SKM-1 treated with dmso at 0.1 percent for 144 hours (cell line): Measurements from ENCODE around the gene SPDYE4.

Experiments
- DNase-seq: peaks from one replicate; lab custom pipeline; 2025; ENCODE audit not compliant: unreplicated experiment; lab: John Stamatoyannopoulos, UW

SPDYE4 gene

DNA sequence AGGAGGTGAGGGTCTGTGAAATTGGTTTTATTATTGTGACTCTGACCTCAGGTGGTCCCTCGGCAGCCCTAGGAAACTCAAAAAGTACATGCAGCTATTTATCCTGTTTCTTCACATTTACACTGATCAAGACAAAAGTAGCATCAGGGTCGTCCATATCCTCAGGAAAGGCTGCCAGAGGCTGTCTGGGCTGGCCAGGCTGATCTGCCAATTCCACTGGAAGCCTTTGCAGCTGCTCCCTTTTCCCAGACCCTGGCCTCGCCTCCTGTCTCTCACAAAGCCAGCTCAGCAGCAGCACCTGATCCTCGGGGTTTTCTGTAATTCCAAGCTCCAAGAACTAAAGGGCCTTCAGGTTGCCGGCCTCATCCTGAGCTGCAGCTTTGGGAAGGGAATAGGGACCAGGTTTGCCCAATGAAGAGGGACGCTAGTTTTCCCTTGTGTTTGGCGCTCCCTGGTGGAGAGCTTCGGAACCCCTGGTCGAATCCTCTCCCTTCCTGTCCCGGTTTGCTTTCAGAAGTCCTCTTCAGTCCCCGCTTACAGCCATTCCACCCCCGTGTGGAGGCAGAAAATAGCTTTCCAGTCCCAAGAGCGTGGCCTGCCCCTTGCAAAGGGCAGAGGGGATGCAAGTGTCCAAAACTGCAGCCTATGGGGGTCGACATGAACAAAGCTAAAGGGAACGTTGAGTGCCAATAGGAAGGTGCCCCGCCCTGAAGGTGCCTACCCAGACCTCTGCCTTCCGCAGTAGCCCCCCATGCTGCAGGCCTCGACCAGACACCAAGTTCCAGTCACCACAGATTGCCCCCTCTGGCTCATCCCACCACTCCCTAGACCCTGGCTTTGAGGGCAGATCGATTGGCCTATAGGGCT lies 27.4 kb upstream of the SPDYE4 start:
- peak; percentile 3 for DNase-seq

DNA sequence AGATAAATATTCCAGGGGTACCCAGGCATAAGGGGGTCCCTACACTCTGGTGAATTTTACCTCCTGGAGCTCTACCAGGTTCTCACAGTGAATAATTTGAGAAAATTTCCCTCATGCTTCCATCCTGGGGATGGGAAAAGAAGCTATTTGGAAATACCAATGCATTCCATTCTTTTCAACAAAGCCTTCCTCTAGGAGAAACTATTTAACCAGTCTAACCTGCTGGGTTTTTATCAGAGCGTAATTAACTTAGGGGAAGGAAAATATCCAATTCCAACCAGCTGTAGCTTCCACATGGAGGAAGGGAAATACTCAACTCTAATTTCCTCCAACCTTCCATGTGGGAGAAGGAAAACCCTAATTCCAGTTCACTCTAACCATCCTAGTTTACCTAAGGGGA lies 23.8 kb upstream of the SPDYE4 start:
- DNase-seq: no peak

DNA sequence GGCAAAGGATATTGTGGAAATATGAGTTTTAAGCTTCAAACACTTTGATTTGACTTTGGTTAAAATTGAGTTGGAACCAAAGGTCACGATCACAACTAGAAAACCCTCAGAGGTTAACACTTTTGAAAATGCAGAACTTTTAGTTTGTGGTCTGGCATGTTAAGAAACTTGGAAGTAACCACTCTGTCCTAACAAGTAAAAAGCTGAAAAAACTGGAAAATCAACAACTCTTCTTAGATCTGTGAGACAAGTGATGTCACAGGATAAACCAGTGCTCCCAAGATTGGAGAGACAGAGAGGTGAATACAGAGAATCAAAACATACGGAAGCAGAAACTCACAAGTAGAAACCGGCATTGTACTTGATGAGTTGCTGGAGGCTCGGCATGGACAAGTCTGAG lies 23.4 kb upstream of the SPDYE4 start:
- no peak for DNase-seq

DNA sequence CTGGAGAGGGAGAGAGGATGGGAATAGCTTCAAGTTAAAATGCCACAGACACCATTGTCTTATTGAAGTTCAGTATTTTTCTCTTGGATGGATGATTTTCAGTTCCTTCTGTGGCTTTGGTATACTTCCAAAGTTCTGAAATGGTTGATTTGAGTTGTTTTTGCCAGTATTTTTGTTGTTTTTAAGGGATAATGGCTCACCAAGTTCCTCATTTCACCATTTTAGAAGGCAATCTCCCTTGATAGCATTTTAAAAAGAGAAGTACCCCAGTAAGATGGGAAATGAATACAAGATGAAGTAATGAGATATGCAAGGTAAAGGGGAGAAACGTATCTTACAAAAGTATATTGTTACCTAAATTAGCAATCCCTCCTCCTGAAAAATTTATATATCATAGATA lies 18.5 kb upstream of the SPDYE4 start:
- no peak for DNase-seq

DNA sequence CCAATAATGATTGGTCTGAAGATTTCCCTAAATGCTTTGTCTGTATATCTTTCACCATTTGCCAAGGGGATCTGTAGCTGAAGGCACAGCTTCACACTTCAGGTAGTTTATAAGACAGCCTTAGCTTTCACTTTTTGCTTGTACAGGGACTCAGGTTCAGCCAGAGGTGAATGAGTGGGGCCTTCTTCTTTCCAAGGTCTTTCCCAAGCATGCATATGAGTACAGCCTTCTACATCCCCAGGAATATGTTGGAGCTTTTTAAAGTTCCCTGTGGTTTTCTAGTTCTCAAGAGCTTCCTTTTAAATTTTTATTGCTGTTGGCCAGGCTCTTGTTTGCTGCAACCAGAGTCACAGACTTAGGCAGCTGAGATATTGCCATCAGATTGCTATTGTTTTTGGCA lies 17.9 kb upstream of the SPDYE4 start:
- DNase-seq: no peak

DNA sequence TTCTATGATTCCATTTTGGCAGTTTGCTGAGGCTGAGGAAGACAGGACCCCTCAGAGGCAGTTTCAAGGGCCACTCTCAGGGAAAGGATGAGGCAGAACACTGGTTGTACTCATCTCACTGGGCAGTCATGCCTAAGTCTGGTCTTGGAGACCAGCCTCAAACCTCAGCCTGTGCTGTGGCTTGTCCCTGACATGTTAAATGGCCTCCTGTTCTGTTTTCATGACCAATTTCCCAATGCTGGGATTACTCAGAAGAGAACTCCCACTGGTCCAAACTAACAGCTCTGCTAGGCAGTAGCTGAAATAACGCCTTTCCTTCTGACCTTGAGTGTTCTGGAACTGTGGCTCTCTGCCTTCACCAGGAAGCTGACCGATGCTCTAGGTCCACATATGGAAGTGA lies 8.4 kb upstream of the SPDYE4 start:
- DNase-seq: no peak

DNA sequence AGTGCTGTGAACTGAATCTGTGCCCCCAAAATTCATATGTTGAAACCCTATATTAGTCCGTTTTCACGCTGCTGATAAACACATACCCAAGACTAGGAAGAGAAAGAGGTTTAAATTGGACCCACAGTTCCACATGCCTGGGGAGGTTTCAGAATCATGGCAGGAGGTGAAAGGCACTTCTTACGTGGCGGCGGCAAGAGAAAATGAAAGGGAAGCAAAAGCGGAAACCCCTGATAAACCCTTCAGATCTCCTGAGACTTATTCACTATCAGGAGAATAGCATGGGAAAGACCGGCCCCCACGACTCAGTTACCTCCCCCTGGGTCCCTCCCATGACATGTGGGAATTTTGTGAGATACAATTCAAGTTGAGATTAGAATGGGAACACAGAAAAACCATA lies 3.7 kb upstream of the SPDYE4 start:
- DNase-seq: no peak

DNA sequence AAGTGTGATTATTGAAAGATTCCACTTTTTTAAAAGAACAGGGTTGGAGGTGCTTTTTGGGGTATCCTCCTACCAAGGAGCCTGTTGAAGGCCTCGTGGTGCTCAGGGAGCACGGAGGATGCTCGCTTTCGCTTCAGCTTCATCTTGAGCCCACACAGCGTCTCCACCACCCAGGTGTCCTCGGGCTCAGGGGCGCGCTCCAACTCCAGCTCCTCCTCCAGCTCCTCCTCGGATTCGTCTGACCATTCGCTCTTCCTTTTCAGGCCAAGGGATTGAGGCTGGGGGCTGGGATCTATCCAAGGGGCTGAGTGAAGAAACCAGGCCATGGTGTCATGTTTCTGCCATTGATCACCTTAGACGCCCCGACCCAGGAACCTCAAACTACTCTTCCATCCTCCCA lies 1.2 kb downstream of the SPDYE4 start:
- DNase-seq: no peak

DNA sequence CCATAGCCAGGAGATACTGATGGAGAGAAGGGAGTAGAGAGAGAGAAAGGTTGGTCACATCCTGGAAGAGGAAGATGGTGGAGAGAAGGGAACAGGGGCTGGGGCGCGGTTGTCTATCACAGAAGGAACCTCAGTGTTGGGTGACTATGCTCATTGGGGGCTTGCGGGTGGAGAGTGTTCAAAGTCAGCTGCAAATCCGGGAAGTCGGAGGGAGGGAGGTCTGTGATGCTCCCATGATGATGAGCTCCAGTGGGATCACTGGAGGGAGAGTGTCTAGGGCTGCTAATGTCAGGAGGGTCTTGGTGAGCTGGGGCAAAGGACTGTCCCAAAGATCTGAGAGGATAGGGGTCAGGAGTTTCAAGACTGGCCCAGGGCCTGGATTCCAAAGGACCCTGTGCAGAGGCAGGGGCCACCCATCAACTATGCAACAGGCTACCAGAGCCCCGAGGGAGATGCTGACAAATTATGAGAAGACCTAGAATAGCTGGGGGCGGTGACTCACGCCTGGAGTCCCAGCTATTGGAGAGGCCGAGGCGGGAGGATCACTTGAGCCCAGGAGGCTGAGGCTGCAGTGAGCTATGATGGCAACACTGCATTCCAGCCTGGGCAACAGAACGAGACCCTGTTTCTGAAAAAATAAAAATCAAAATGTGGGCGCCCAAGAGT lies 2.6 kb downstream of the SPDYE4 start:
- no peak for DNase-seq

DNA sequence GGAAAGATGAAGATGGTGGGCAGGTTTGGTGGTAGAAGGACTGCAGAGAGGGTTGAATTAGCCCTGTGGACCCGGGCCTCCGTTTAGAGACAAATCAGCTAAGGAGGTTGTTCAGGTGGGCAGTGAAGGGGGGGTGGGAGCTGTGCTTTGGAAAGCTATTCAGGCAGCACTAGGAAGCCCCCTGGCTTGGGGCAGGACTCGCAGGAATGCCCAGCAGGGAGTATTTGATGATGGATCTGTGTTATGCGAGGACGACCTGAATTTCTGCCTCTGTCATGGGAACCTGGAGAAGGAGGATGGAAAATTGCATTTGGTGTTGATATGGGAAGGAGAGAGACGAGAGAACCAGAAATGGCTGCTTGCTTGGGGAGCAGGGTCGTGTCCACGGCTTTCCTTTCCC lies 3.5 kb downstream of the SPDYE4 start:
- no peak for DNase-seq

DNA sequence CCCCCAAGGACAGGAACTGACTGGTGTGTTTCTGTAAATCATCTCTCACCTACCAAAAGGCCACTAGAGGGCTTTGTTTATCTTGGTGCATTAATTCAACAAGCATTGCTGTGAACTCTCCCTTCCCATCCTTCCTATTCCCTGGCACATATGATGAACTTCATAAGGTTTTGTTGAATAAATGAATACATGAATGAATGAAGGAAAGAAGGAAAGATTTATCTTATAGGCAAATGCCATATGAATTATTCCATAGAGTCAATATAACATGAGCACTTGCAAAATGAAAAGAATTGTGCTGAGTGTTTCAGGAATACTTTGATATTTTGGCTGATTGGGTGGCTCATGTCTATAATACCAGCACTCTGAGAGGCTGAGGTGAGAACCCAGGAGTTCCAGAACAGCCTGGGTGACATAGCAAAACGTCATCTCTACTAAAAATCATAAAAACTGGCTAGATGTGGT lies 4.3 kb downstream of the SPDYE4 start:
- DNase-seq: peak; percentile 8

DNA sequence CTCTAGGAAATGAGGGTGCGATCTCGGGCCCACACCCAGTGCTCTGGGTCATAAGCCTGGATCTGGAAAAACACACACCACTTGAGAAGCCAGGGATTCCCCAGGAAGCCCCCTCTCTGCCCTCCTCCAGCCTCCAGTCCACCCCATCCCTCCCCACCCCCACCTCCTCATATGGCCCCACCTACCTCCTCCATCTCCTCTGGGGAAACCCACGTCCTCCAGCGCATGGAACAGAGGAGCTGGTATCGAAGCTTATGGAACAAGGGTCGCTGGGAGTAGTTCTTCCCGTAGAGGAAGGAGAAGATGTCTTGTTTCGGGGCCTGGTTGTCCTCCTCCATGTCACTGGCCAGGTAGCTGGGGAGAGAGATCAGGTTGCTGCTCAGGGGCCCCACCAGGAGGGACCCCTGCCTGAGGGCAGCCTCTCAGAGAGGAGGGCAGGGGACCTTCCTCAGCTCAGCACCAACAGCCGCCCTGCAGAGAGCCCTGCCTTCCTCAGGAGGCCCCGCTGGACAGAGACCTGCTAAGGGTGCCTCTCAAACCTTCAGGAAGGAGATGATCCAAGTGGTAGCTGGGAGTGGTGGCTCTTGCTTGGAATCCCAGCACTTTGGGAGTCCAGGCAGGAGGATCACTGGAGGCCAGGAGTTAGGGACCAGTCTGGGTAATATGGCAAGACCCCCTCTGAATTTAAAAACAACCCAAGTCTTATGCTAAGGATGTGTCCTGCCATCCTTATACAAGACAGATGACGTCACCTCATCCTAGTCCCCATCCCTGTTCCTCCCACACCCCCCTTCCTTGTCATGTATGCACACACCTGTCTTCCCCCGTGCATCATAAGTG lies 5.0 kb downstream of the SPDYE4 start:
- no peak for DNase-seq

DNA sequence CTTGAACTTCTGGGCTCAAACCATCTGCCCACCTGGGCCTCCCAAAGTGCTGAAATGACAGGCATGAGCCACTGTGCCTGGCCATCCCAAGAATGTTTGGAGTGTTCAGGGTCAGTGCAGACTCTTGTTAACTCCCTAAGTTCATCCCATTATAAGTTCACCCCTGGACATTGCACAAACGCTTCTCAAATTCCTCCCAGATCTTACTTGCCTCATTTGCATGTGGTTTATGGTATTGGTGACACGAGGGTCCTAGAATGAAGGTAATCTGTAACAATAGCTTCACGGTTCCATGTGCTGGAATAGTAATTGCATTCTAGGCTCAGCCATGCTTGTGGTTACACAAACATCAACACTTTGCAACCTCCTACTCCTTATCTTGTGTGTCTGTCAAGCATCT lies 8.7 kb downstream of the SPDYE4 start:
- no peak for DNase-seq

DNA sequence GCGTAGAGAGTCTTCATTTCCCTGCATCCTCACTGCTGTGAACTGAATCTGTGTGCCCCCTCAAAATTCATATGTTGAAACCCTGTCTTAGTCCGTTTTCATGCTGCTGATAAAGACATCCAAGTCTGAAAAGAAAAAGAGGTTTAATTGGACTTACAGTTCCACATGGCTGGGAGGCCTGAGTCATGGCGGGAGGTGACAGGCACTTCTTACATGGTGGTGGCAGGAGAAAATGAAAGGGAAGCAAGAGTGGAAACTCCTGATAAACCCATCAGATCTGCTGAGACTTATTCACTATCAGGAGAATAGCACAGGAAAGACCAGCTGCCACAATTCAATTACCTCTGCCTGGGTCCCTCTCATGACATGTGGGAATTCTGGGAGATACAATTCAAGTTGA lies 10.6 kb downstream of the SPDYE4 start:
- DNase-seq: no peak

DNA sequence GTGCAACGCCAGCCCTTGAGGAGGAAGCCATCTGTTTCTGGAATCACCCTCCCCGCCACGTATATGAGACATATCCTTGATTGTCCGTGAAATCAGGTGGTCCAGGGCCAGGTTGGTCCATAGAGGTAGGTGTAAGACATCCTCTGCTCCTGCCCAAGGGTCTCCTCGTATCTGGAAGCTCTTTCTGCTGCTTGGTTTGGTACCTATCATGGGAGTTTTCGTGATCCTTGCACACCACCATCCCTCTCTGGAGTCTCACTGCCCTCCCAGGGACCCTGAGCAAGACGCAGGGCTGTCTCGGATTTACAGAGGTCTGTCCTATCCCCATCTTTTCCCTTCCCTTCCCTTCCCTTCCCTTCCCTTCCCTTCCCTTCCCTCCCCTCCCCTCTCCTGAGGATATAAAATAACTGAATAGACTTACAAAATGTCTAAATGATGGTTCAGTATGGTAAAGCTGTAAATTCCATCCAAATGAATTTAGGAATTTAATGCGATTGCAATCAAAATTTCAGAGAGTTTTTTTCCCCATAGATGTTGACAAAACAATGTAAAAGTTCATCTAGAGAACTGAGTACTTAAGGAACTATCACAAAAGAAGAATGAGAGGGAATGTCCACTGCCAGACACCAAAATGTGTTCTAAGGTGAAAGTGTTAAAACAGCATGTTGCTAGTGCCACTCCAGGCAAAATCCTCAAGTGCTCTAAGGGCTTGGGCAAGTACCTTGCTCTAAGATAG lies 11.7 kb downstream of the SPDYE4 start:
- no peak for DNase-seq

DNA sequence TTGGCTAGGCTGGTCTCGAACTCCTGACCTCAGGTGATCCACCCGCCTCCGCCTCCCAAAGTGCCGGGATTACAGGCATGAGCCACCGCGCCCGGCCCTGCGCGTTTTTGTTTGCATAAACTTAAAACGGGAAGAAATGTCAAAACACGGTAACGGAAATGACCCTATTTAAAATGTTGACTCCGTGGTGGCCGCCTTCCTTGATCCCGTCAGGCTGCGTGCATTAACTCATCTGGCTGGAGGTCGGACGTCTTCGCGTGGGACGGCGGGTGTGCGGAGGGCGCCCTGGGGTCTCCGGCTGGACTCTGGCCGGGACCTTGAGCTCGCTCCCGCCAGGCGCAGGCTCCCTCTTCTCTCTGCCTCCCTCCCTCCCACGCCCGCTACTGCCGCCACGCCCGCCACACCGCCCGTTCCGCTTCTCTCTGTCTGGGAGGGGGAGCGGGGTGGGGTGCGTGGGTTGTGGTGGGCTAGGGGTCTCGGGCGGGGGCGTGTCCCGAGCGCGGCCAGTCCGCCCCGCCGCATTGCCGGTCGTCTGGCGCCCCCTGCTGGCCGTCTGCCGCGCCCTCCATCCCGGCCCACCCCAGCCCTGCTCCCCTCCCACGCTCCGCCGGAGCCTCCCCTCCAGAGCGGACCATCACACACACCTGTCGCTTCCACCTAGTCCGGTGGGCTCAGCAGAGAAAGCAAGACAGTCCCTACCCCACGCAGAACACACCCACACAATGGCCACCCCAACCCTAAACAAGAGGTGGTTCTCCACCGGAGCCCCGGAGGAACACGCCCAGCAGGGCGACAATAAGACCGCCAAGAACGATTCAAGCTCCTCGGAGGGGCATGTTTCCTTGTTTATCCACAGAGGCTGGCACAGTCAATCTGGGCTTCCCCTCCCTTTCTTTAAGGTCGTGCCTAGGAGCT lies 12.5 kb downstream of the SPDYE4 start:
- DNase-seq: peak; percentile 8

DNA sequence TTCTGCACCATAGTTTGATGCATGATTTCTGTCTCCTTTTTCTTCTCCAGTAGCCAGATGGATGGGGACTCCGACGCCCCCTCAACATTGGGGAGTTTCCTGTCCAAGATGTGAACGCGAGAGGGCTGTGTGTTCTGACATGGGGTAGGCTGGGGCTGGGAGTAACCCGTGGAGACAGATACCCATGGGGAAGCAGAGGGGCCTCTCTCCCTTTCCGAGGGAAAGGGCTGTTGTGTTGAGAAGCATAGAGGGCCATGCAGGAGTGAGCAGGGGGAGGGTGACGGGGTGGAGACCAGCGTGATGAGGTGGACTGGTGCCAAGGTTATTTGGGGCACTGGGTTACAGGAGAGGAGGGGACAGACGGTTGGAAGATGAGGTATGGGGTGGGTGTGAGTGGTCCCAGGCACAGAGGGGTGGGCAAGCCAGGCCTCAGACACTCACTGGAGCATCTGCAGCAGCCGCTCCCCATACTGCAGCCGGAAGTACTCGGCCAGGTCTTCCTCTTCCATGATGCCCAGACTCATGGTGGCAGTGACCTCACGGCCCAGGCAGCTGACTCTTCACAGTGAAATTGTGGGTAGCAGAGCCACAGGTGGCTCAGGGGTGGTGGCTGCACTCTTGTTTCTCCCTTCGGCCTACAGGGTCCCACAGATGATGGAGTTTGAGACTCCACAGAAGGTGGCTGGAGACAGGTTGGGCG lies 14.1 kb downstream of the SPDYE4 start:
- no peak for DNase-seq

DNA sequence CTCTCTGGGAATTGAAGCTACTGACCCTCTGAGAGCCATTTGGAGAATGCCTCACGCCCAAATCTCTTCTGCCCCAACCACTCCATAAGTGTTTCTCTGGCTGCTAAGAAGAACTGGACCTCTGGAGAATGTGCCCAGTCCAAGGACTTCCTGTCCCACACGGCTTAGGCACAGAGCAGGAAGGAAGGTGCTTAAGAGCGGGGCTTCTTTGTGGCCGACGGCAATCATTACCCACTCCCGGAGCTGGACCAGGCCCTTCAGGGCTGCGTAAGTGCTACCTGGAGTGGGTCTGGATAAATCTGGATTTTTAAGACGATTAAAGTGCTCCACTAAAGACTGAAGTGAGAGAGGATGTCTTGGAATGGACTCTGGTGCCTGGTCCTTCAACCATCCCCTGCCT lies 15.5 kb downstream of the SPDYE4 start:
- no peak for DNase-seq

DNA sequence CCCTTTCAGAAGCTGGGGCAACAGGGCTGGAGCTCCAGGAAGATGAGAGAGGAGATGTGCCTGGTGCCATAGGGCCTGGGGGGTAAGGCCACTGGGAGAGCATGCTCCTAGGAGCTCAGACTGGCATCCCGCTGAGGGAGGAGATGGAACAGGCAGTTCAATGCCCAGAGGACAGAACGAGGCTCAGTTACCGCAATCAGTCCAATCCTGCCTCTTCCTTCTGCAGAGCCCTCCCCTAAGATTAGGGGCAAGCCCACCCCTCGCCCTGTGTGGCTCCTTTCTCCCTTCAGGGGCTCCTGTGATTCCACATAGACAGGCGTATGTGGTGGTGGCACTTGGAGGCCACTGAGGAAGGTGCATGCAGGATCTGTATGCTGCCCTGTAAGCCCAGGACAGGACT lies 16.1 kb downstream of the SPDYE4 start:
- no peak for DNase-seq
